Lung (tissue), 12 donors: ENCODE data around the gene ENOSF1. TPM values are rescaled to one million over a fixed set of nuclear protein-coding genes. Genes with fewer than 3 reads are reported as not detected.

Experiments
- ATAC-seq: fragments of 200-7000 bp; cut with Tn5 transposase; one replicate; pipeline ENCODE4 v1.9.1; 2020; ENCODE audit warnings: moderate number of reproducible peaks; ENCODE audit not compliant: insufficient read depth, low FRiP score
- DNase-seq, 3 donors: peaks; one replicate each; pipeline ENCODE4 v3.0.0-alpha.2; 2013 to 2017
- H3K27ac ChIP-seq, 2 donors: one replicate each; pipeline ENCODE4 v1.5.1; 2013; ENCODE audit warnings: mild to moderate bottlenecking in 2 of 2, moderate library complexity in 2 of 2, control low read depth in 1 of 2, inconsistent platforms in 1 of 2, low read depth in 1 of 2, low read length in 1 of 2
- H3K27me3 ChIP-seq, 3 donors: one replicate each; pipeline ENCODE4 v1.5.1; 2013; ENCODE audit warnings: low read length in 2 of 3; ENCODE audit not compliant: control insufficient read depth in 3 of 3, insufficient read depth in 3 of 3
- H3K36me3 ChIP-seq, 4 donors: one replicate each; pipeline ENCODE4 v1.5.1; 2013; ENCODE audit warnings: low read length in 4 of 4, mild to moderate bottlenecking in 1 of 4, moderate library complexity in 1 of 4; ENCODE audit not compliant: control insufficient read depth in 4 of 4, insufficient read depth in 4 of 4
- H3K4me1 ChIP-seq, 5 donors: one replicate each; pipeline ENCODE4 v1.5.1; 2013; ENCODE audit warnings: low read length in 5 of 5, mild to moderate bottlenecking in 2 of 5, moderate library complexity in 1 of 5; ENCODE audit not compliant: control insufficient read depth in 5 of 5, insufficient read depth in 5 of 5
- H3K4me3 ChIP-seq: one replicate; pipeline ENCODE4 v1.5.1; 2013; ENCODE audit warnings: mild to moderate bottlenecking, control low read depth, moderate library complexity
- H3K9ac ChIP-seq, 2 donors: one replicate each; pipeline ENCODE4 v1.5.1; 2013; ENCODE audit warnings: low read length in 2 of 2, control low read depth in 1 of 2; ENCODE audit not compliant: insufficient read depth in 1 of 2
- H3K9me3 ChIP-seq, 4 donors: one replicate each; pipeline ENCODE4 v1.5.1; 2013; ENCODE audit warnings: low read length in 3 of 4, mild to moderate bottlenecking in 1 of 4, moderate library complexity in 1 of 4; ENCODE audit not compliant: control insufficient read depth in 4 of 4, insufficient read depth in 3 of 4
- WGBS, 2 donors: extraction: QIAGEN DNeasy Blood & Tissue Kit; methylation state at CpG; one replicate each; pipeline ENCODE4 v1.1.7; 2013; 5-methylcytosine and 5-hydroxymethylcytosine counted together
- polyA plus RNA-seq, 2 donors: library from polyadenylated mRNA; stranded (reverse); fragments of 200-250 nt; gene quantifications; one replicate each; pipeline ENCODE4 v1.2.1, GENCODE V29; 2013
- total RNA-seq, 2 donors: library from RNA; depleted of rRNA in 1 of 2; stranded (reverse); fragments of >200 nt in 1 of 2; gene quantifications; one replicate each; pipeline ENCODE4 v1.2.1, GENCODE V29; 2014 to 2021
- TF ChIP-seq, protein P1 (sequence below): IDR thresholded peaks from 2 replicates; pipeline ENCODE4 v1.5.1; 2012; ENCODE audit warnings: mild to moderate bottlenecking; ENCODE audit errors: control extremely low read depth, extremely low read depth
- donor health status: control.
- donor health status: control.
- donor health status: Bipolar disorder and iron deficiency.
- donor health status: healthy.
- donor health status: DM: yes; HTN: yes; CAD: no.

The ENOSF1 gene
- total and polyA plus RNA-seq, 4 donors, result 26.9 to 122 (median 101) TPM

DNA sequence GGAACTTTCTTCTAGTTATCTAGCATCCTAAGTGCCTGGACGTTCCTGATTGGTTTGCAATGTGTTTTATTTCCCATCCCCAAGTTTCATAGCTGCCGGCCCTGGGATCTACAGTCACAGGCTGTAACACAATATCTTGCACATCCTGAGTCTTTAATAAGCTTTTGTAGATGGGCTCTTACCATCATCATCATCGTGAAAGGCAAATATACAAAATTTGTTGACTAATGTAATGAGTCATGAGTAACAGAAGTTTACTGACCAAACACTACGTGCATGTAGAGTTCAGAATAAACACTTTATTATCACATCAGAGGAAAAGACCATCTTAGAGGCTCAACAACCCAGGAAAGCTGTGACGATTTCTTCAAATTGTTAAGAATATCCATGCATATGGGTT is 63.1 kb downstream of the ENOSF1 start:
- H3K9ac ChIP-seq, result no peak overlapping the region
- WGBS, 2 donors, result 73 to 84% methylated on average over 5 of the region's 5 CpGs
- TF ChIP-seq, protein P1, sequence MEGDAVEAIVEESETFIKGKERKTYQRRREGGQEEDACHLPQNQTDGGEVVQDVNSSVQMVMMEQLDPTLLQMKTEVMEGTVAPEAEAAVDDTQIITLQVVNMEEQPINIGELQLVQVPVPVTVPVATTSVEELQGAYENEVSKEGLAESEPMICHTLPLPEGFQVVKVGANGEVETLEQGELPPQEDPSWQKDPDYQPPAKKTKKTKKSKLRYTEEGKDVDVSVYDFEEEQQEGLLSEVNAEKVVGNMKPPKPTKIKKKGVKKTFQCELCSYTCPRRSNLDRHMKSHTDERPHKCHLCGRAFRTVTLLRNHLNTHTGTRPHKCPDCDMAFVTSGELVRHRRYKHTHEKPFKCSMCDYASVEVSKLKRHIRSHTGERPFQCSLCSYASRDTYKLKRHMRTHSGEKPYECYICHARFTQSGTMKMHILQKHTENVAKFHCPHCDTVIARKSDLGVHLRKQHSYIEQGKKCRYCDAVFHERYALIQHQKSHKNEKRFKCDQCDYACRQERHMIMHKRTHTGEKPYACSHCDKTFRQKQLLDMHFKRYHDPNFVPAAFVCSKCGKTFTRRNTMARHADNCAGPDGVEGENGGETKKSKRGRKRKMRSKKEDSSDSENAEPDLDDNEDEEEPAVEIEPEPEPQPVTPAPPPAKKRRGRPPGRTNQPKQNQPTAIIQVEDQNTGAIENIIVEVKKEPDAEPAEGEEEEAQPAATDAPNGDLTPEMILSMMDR, result no peak
- no peaks in the 10 kb centered on the region for H3K27me3 ChIP-seq
- H3K36me3 ChIP-seq, result no peaks in the 10 kb centered on the region
- no peak overlapping the region for H3K4me3 ChIP-seq
- no peak for DNase-seq
- H3K9me3 ChIP-seq, result no peaks in the 10 kb centered on the region
- ATAC-seq, result no peak
- H3K4me1 ChIP-seq, result no peaks in the 10 kb centered on the region
- no peak overlapping the region for H3K27ac ChIP-seq

DNA sequence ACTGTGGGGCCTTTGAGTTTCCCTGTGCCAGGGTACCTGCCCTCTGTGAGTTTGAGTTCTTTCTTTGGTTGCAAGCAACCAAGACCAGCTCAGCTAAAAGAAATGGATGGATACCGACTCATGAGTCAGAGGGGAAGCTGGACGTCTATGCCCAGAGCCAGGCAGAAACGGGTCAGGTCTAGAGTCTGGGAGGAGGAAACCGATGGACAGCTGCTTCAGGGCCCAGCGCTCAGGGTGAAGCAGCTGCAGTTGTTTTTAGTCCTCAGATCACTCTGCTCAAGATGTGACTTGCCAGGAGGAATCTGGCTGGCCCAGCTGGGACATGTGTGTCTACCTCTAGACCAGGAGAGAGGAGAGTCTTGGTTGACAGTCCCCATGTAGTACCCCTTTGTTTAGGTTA is 65.1 kb downstream of the ENOSF1 start:
- no peaks in the 10 kb centered on the region for H3K9me3 ChIP-seq
- 92 to 94% methylated on average over 5 of the region's 5 CpGs for WGBS, 2 donors

DNA sequence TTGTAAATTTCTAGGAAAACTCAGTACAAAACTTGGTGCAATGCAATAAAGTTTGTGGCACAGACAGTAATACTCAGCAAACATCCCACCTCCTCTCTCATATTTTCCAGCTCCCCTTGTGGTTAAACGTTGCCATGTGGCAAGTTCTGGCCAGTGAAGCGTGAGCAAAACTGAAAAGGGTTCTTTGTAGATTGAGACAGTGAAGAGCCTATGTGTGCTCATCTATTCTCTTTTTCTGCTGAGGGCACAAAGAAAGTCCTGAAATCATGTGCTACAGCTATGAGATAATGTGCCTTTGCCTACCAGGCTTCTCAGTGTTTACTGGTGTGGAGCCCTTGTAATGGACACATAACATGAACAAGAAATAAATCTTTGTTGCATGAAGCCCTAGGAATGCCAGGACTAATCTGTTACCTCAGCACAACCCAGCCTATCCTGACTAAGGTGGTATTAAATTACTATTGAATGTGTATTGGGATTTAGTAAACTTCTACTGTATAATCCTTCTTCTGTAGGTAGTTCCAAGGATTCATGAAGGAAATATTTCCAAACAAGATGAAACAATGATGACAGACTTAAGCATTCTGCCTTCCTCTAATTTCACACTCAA is 67.9 kb downstream of the ENOSF1 start:
- DNase-seq, result no peak
- no peak overlapping the region for H3K4me3 ChIP-seq
- whole genome bisulfite sequencing, 2 donors, result 40 to 45% methylated on average over 2 of the region's 2 CpGs
- no peak overlapping the region for H3K27ac ChIP-seq
- H3K36me3 ChIP-seq, result no peaks in the 10 kb centered on the region
- ATAC-seq, result no peak
- H3K27me3 ChIP-seq, result no peaks in the 10 kb centered on the region
- H3K4me1 ChIP-seq, result no peaks in the 10 kb centered on the region
- H3K9me3 ChIP-seq, result no peaks in the 10 kb centered on the region
- H3K9ac ChIP-seq, result no peak overlapping the region
- TF ChIP-seq, protein P1, result no peak

More for the DNA sequence above, 65.1 kb downstream of the ENOSF1 start:
- Histone ChIP-seq H3K27ac (no peak overlapping the region), H3K36me3 (no peaks in the 10 kb centered on the region), H3K27me3 (no peaks in the 10 kb centered on the region), H3K4me1 (no peaks in the 10 kb centered on the region), H3K9ac (no peak overlapping the region), H3K4me3 (no peak overlapping the region)
- TF ChIP-seq, protein P1, result no peak
- no peak for DNase-seq
- no peak for ATAC-seq

DNA sequence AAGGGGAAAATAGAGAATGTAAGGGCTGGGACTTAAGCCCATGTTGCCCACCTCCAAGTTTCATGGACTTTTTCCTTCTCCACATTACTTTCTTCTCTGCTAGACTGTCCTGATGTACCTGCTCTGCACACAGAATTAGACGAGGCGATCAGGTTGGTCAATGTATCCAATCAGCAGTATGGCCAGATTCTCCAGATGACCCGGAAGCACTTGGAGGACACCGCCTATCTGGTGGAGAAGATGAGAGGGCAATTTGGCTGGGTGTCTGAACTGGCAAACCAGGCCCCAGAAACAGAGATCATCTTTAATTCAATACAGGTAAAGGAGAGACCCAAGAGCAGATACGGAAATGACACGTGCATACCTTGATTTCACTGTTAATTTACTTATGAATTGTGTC is 71.2 kb downstream of the ENOSF1 start:
- Histone ChIP-seq H3K4me3 (no peak overlapping the region), H3K27ac (no peak overlapping the region), H3K27me3 (no peaks in the 10 kb centered on the region), H3K4me1 (no peaks in the 10 kb centered on the region), H3K9ac (no peak overlapping the region), H3K36me3 (no peaks in the 10 kb centered on the region), H3K9me3 (no peaks in the 10 kb centered on the region)
- 92 to 93% methylated on average over 6 of the region's 6 CpGs for WGBS, 2 donors
- no peak for DNase-seq
- no peak for ATAC-seq
- TF ChIP-seq, protein P1, result no peak
